Measurements from ENCODE around the gene SAMD8.
"Not testable (repeated sequence)": the region's sequence is repeated elsewhere in the genome, so short reads cannot be mapped to it uniquely, and the experiment has no call there.

The SAMD8 gene

GRCh38 chr10:75202321-75203045, 91.0 kb downstream of the SAMD8 start:
- no peak for TF ChIP-seq CTCF (IDR thresholded peaks at IDR 0.05; ENCODE audit: extremely low read depth, missing control alignments)

GRCh38 chr10:75203046-75203620, 91.7 kb downstream of the SAMD8 start:
- not testable (repeated sequence) for DNase-seq (ENCODE audit: low spot score)

More at GRCh38 chr10:75202321-75203045, 91.0 kb downstream of the SAMD8 start:
- no peak for DNase-seq (ENCODE audit: low spot score)

DNA sequence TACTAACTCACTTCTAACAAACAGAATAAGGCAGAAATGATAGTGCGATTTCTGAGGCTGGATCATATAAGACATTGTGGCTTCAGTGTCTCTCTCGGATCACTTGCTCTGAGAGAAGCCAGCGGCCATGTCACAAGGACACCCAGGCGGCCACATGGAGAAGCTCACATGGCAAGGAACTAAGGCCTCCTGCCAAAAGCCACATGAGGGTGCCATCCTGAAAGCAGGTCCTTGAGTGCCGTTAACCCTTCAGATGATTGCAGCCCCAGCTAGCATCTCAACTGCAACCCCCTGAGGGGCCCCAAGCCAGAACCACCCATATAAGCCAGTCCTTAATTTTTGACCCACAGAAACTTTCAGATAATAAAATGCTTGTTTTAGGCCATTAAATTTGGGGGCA, 92.3 kb downstream of the SAMD8 start:
- DNase-seq (ENCODE audit: low spot score) = no peak
- no peak for TF ChIP-seq CTCF (IDR thresholded peaks at IDR 0.05; ENCODE audit: extremely low read depth, missing control alignments)

DNA sequence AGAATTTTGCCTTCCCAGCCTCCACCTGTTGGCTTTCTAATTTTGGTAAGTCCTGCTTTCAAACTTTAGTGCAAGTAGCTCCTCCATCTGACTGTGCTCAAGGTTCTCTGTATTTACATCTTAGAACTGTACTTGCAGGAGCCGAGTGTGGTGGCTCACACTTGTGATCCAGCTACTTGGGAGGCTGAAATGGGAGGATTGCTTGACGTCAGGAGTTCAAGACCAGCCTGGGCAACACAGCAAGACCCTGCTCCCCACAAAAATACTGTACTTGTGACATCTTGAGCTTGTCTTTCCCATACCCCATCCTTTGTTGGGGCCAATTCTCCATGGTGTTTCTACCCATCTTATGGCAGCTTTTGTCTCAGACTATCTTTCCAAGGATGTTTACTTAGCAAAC, 94.5 kb downstream of the SAMD8 start:
- DNase-seq (ENCODE audit: low spot score) = no peak
- no peak for TF ChIP-seq CTCF (IDR thresholded peaks at IDR 0.05; ENCODE audit: extremely low read depth, missing control alignments)

DNA sequence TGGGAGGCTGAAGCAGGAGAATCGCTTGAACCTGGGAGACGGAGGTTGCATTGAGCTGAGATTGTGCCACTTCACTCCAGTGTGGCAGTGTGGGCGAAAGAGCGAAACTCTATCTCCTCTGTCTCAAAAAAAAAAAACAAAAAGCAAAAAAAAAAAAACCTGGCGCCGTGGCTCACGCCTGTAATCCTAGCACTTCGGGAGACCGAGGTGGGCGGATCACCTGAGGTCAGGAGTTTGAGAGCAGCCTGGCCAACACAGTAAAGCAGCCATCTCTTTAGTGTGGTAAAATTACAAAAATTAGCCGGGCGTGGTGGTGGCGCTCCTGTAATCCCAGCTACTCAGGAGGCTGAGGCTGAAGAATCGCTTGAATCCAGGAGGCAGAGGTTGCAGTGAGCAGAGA, 95.2 kb downstream of the SAMD8 start:
- not testable (repeated sequence) for DNase-seq (ENCODE audit: low spot score)

- no peak for DNase-seq (ENCODE audit: low spot score)
- TF ChIP-seq CTCF (IDR thresholded peaks at IDR 0.05; ENCODE audit: extremely low read depth, missing control alignments) = no peak
Observed at GRCh38 chr10:75207079-75207856, 95.8 kb downstream of the SAMD8 start.

GRCh38 chr10:75207857-75208144, 96.3 kb downstream of the SAMD8 start:
- no peak for DNase-seq (ENCODE audit: low spot score)
- no peak for TF ChIP-seq CTCF (IDR thresholded peaks at IDR 0.05; ENCODE audit: extremely low read depth, missing control alignments)

DNA sequence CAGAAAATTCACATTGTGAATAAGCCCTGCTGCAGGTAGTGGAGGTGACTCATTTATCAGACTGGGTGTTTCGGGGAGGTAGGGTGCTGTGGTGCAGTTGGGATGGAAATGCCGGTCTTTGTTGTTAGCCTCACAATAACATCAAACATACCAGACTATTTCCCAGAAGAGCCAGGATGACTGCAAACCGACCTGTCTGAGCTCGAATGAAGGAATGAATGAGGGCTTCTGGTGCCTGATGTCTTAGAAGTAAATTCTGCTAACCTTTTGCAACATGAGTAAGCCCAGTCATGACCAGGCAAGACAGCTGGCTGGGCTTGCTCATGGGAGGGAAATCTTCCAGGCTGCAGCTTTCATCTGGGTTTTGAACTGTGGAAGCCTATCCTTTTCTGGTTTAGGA, 96.7 kb downstream of the SAMD8 start:
- TF ChIP-seq CTCF (IDR thresholded peaks at IDR 0.05; ENCODE audit: extremely low read depth, missing control alignments) = no peak
- DNase-seq (ENCODE audit: low spot score) = no peak
